Trophoblast cell (in vitro differentiated cells and primary cell): Measurements from ENCODE around the gene LKAAEAR1. TPM values are rescaled to one million over a fixed set of nuclear protein-coding genes. Genes with fewer than 3 reads are reported as not detected.

ENCODE experiments used
- DNase-seq, 2 donors: peaks; one replicate each; pipeline ENCODE4 v3.0.0-alpha.2; 2016
- H2AFZ ChIP-seq: 2 replicates; pipeline ENCODE4 v1.6.1; 2013; ENCODE audit warnings: low read length, moderate library complexity, mild to moderate bottlenecking; ENCODE audit not compliant: insufficient read depth, poor library complexity
- H2AK5ac ChIP-seq: 2 replicates; pipeline ENCODE4 v1.6.1; 2013; ENCODE audit warnings: mild to moderate bottlenecking, low read length
- H2BK120ac ChIP-seq: 2 replicates; pipeline ENCODE4 v1.6.1; 2013; ENCODE audit warnings: low read length, mild to moderate bottlenecking, moderate library complexity; ENCODE audit not compliant: insufficient read depth, poor library complexity
- H2BK12ac ChIP-seq: 2 replicates; pipeline ENCODE4 v1.6.1; 2013; ENCODE audit warnings: mild to moderate bottlenecking, low read length, moderate library complexity
- H2BK5ac ChIP-seq: 2 replicates; pipeline ENCODE4 v1.6.1; 2013; ENCODE audit warnings: low read length, low read depth, moderate library complexity, mild to moderate bottlenecking; ENCODE audit not compliant: poor library complexity
- H3K14ac ChIP-seq: 2 replicates; pipeline ENCODE4 v1.6.1; 2013; ENCODE audit warnings: mild to moderate bottlenecking, low read length
- H3K18ac ChIP-seq: 2 replicates; pipeline ENCODE4 v1.6.1; 2013; ENCODE audit warnings: mild to moderate bottlenecking, low read length
- H3K23ac ChIP-seq: 2 replicates; pipeline ENCODE4 v1.6.1; 2013; ENCODE audit warnings: low read length
- H3K27ac ChIP-seq: 2 replicates; pipeline ENCODE4 v1.5.1; 2013; ENCODE audit warnings: low read depth, mild to moderate bottlenecking, inconsistent platforms, low read length, moderate library complexity
- H3K27me3 ChIP-seq: 2 replicates; pipeline ENCODE4 v1.6.1; 2013; ENCODE audit warnings: inconsistent platforms, mild to moderate bottlenecking, low read length, moderate library complexity; ENCODE audit not compliant: insufficient read depth
- H3K36me3 ChIP-seq, 2 experiments: 1 replicate in 1 of 2; 2 replicates in 1 of 2; pipeline ENCODE4 v1.6.1; 2013; ENCODE audit warnings: low read length in 2 of 2, mild to moderate bottlenecking in 2 of 2, moderate library complexity in 1 of 2; ENCODE audit not compliant: insufficient read depth in 2 of 2, control insufficient read depth in 1 of 2
- H3K4ac ChIP-seq: 2 replicates; pipeline ENCODE4 v1.6.1; 2013; ENCODE audit warnings: low read depth, mild to moderate bottlenecking, low read length, moderate library complexity
- H3K4me1 ChIP-seq, 2 experiments: 1 replicate in 1 of 2; 2 replicates in 1 of 2; pipeline ENCODE4 v1.6.1; 2013; ENCODE audit warnings: low read length in 2 of 2, mild to moderate bottlenecking in 2 of 2, moderate library complexity in 1 of 2; ENCODE audit not compliant: insufficient read depth in 2 of 2, control insufficient read depth in 1 of 2
- H3K4me2 ChIP-seq: 2 replicates; pipeline ENCODE4 v1.6.1; 2013; ENCODE audit warnings: inconsistent platforms, mild to moderate bottlenecking, low read length, moderate library complexity
- H3K4me3 ChIP-seq: 2 replicates; pipeline ENCODE4 v1.5.1; 2013; ENCODE audit warnings: mild to moderate bottlenecking, low read depth, low read length, inconsistent platforms
- H3K79me1 ChIP-seq: one replicate; pipeline ENCODE4 v1.6.1; 2013; ENCODE audit warnings: low read length
- H3K79me2 ChIP-seq: 2 replicates; pipeline ENCODE4 v1.6.1; 2013; ENCODE audit warnings: low read length, mild to moderate bottlenecking; ENCODE audit not compliant: control insufficient read depth, insufficient read depth, poor library complexity
- H3K9ac ChIP-seq: 2 replicates; pipeline ENCODE4 v1.6.1; 2013; ENCODE audit warnings: mild to moderate bottlenecking, low read length
- H3K9me3 ChIP-seq: 2 replicates; pipeline ENCODE4 v1.6.1; 2013; ENCODE audit warnings: low read depth, mild to moderate bottlenecking, control low read depth, inconsistent platforms, low read length; ENCODE audit not compliant: insufficient read depth
- H4K12ac ChIP-seq: 2 replicates; pipeline ENCODE4 v1.6.1; 2013; ENCODE audit warnings: low read depth, mild to moderate bottlenecking, low read length, moderate library complexity
- H4K8ac ChIP-seq: 2 replicates; pipeline ENCODE4 v1.6.1; 2013; ENCODE audit warnings: low read depth, mild to moderate bottlenecking, low read length, moderate library complexity
- H4K91ac ChIP-seq: one replicate; pipeline ENCODE4 v1.6.1; 2013; ENCODE audit warnings: low read depth, mild to moderate bottlenecking, low read length, moderate library complexity
- WGBS: extraction: QIAGEN DNeasy Blood & Tissue Kit; methylation state at CpG from one replicate; pipeline ENCODE4 v1.1.7; 2013; ENCODE audit warnings: missing lambda C conversion rate; ENCODE audit not compliant: insufficient read length, insufficient coverage; ENCODE audit errors: extremely low coverage; 5-methylcytosine and 5-hydroxymethylcytosine counted together
- polyA plus RNA-seq: library from polyadenylated mRNA; stranded (reverse); fragments of 200-250 nt; gene quantifications from 2 replicates; pipeline ENCODE4 v1.2.3, GENCODE V29; 2013

The LKAAEAR1 gene, protein sequence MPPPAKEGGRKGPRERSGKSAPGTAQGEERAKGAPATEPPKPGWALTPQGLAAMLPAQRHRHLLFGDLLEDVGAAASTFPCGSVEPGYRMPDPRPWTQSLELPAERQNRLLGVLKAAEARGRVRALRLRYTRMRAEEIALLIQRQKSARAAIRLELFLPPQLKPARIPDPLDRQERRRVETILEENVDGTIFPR
- not detected in 2 replicates for polyA plus RNA-seq

GRCh38 chr20:64083804-64084684 lies at the start of gene LKAAEAR1:
Gene LKAAEAR1 (minus strand): TSS chr20:64084398. CDS start chr20:64084219, 179 bp downstream.
- Histone ChIP-seq H2BK5ac (no peak within 1 kb of the TSS), H3K4me3 (peak within 1 kb of the TSS; percentile 67), H3K4ac (no peak within 1 kb of the TSS), H3K36me3 (no peaks in the 10 kb centered on the region), H2BK120ac (no peak within 1 kb of the TSS), H3K9me3 (peaks cover 9% of the 10 kb centered on the region), H4K91ac (no peak within 1 kb of the TSS), H3K27ac (no peak within 1 kb of the TSS), H4K12ac (peak within 1 kb of the TSS; percentile 16), H4K8ac (no peak within 1 kb of the TSS), H2AK5ac (no peak within 1 kb of the TSS), H3K18ac (no peak within 1 kb of the TSS), H3K9ac (no peak within 1 kb of the TSS), H3K79me1 (peaks cover 10% of the 10 kb centered on the region), H3K23ac (no peak within 1 kb of the TSS), H3K14ac (no peak within 1 kb of the TSS), H3K27me3 (peaks cover 28% of the 10 kb centered on the region), H3K79me2 (peaks cover 8% of the 10 kb centered on the region), H3K4me1 (peaks cover 12 to 18% of the 10 kb centered on the region in 2 experiments), H2AFZ (peak within 1 kb of the TSS; percentile 66), H3K4me2 (peak within 1 kb of the TSS; percentile 91), H2BK12ac (no peak within 1 kb of the TSS)
- no CpG with 5 or more reads among the region's 86 CpGs for WGBS
- no peak for DNase-seq

DNA sequence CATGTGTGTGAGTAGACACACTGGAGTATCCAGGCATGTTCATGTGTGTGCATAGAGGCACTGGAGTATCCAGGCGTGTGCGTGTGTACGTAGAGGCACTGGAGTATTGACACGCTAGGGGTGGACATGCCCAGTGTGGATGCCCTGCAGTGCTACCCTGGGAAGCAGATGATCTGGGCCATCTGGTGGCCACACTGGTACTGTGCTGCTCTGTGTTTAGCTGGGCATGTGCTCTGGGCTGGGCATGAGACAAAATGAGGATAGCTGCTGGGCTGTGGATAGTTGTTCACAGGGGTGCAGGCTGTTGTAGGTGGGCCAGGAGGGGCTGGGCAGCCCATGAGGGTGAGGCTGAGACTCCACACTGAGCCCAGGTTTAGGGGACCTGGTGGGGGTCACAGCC lies 47.2 kb upstream of the LKAAEAR1 start:
- Histone ChIP-seq H3K4me1 (no peaks in the 10 kb centered on the region), H3K4me3 (no peak overlapping the region), H3K9me3 (peaks cover 2% of the 10 kb centered on the region), H3K14ac (no peak overlapping the region), H2BK5ac (no peak overlapping the region), H3K36me3 (no peaks in the 10 kb centered on the region), H3K18ac (no peak overlapping the region), H2AFZ (no peak overlapping the region), H3K27me3 (peaks cover 2% of the 10 kb centered on the region), H4K91ac (no peak overlapping the region), H3K23ac (no peak overlapping the region), H3K9ac (no peak overlapping the region), H3K27ac (no peak overlapping the region), H3K79me1 (no peaks in the 10 kb centered on the region), H4K8ac (no peak overlapping the region), H4K12ac (no peak overlapping the region), H3K4ac (no peak overlapping the region), H2BK12ac (no peak overlapping the region), H2BK120ac (no peak overlapping the region), H3K4me2 (no peak overlapping the region), H2AK5ac (no peak overlapping the region), H3K79me2 (no peaks in the 10 kb centered on the region)
- WGBS: no CpG with 5 or more reads among the region's 4 CpGs
- DNase-seq: no peak

DNA sequence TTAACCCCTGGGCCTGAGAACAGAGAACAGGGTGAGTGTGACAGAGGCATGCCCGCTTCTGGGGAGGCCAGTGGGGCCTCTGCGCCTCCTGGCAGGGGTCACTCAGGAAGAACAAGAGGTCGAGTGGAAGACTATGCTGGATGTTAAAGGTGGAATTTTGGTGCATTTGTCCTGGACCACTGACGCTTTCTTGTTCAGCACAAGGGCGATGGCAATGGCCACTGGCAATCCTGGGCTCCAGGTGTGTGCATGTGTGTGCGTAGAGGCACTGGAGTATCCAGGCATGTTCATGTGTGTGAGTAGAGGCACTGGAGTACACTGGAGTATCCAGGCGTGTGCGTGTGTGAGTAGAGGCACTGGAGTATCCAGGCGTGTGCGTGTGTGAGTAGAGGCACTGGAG lies 46.7 kb upstream of the LKAAEAR1 start:
- Histone ChIP-seq H3K36me3 (no peaks in the 10 kb centered on the region), H3K23ac (no peak overlapping the region), H3K27ac (no peak overlapping the region), H3K14ac (no peak overlapping the region), H3K4me3 (peak overlapping the region; percentile 54), H4K8ac (no peak overlapping the region), H3K18ac (no peak overlapping the region), H2BK12ac (no peak overlapping the region), H2BK120ac (no peak overlapping the region), H4K91ac (no peak overlapping the region), H2AK5ac (no peak overlapping the region), H3K9ac (no peak overlapping the region), H2AFZ (no peak overlapping the region), H3K79me1 (no peaks in the 10 kb centered on the region), H3K27me3 (peaks cover 2% of the 10 kb centered on the region), H3K4ac (no peak overlapping the region), H3K4me2 (no peak overlapping the region), H4K12ac (no peak overlapping the region), H3K9me3 (peaks cover 2% of the 10 kb centered on the region), H2BK5ac (no peak overlapping the region), H3K4me1 (no peaks in the 10 kb centered on the region), H3K79me2 (no peaks in the 10 kb centered on the region)
- no peak for DNase-seq
- WGBS: no CpG with 5 or more reads among the region's 10 CpGs

DNA sequence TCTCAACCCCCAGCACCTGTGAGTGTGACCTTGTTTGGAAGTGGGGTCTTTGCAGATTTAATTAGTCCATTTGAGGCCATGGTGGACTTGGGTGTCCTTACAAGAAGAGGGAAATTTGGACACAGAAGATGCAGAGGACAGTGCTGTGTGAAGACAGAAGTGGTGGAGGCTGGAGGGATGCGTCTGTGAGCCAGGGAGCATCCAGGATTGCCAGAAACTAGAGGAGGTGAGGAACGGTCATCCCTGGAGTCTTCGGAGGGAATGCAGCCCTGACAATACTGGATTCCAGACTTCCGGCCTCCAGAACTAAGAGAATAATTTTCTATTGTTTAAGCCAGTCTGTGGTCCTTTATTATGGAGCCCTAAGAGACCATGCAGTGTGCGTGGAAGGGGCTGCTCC lies 46.1 kb upstream of the LKAAEAR1 start:
- H4K91ac ChIP-seq: no peak overlapping the region
- no CpG with 5 or more reads among the region's 5 CpGs for WGBS
- H3K23ac ChIP-seq: no peak overlapping the region
- H3K9ac ChIP-seq: no peak overlapping the region
- peaks cover 2% of the 10 kb centered on the region for H3K9me3 ChIP-seq
- no peak overlapping the region for H3K27ac ChIP-seq
- no peak overlapping the region for H2AFZ ChIP-seq
- no peak overlapping the region for H2BK5ac ChIP-seq
- H2BK120ac ChIP-seq: no peak overlapping the region
- no peak overlapping the region for H4K8ac ChIP-seq
- H2BK12ac ChIP-seq: no peak overlapping the region
- no peak overlapping the region for H3K4ac ChIP-seq
- H3K27me3 ChIP-seq: peaks cover 2% of the 10 kb centered on the region
- no peak for DNase-seq
- H3K36me3 ChIP-seq: no peaks in the 10 kb centered on the region
- H3K79me1 ChIP-seq: no peaks in the 10 kb centered on the region
- H3K79me2 ChIP-seq: no peaks in the 10 kb centered on the region
- H3K4me1 ChIP-seq: no peaks in the 10 kb centered on the region
- no peak overlapping the region for H2AK5ac ChIP-seq
- no peak overlapping the region for H4K12ac ChIP-seq
- no peak overlapping the region for H3K4me3 ChIP-seq
- no peak overlapping the region for H3K14ac ChIP-seq
- no peak overlapping the region for H3K4me2 ChIP-seq
- no peak overlapping the region for H3K18ac ChIP-seq
